Measurements from ENCODE around the gene ACTA1.

DNA sequence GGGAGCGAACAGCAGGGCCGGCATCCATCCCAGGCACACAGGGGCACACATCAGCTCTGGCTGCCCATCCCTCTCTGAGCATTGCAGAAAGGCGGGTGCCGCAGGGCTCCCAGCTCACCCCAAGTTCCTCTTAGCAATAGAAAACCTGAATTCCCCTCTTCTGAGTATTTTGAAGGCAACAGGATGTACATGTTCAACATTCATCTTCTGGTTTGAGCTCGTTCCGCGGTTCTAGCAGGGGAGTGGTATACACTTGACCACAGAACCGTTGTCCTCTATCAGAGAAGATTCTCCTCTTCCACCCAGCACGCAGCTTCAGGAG, 23.6 kb downstream of the ACTA1 start:
- TF ChIP-seq, protein P1, sequence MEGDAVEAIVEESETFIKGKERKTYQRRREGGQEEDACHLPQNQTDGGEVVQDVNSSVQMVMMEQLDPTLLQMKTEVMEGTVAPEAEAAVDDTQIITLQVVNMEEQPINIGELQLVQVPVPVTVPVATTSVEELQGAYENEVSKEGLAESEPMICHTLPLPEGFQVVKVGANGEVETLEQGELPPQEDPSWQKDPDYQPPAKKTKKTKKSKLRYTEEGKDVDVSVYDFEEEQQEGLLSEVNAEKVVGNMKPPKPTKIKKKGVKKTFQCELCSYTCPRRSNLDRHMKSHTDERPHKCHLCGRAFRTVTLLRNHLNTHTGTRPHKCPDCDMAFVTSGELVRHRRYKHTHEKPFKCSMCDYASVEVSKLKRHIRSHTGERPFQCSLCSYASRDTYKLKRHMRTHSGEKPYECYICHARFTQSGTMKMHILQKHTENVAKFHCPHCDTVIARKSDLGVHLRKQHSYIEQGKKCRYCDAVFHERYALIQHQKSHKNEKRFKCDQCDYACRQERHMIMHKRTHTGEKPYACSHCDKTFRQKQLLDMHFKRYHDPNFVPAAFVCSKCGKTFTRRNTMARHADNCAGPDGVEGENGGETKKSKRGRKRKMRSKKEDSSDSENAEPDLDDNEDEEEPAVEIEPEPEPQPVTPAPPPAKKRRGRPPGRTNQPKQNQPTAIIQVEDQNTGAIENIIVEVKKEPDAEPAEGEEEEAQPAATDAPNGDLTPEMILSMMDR (IDR thresholded peaks at IDR 0.05): no peak
- no peak for TF ChIP-seq ZFX (IDR thresholded peaks at IDR 0.05; ENCODE audit: borderline replicate concordance)

Measured in 22Rv1 (cell line).